Measurements from ENCODE around the gene ZWILCH. TPM values are rescaled to one million over a fixed set of nuclear protein-coding genes. Genes with fewer than 3 reads are reported as not detected.

Gene ZWILCH
- total RNA-seq, 4 donors from 2014 or later = 2.9 to 6.0 (median 4.5) TPM

DNA sequence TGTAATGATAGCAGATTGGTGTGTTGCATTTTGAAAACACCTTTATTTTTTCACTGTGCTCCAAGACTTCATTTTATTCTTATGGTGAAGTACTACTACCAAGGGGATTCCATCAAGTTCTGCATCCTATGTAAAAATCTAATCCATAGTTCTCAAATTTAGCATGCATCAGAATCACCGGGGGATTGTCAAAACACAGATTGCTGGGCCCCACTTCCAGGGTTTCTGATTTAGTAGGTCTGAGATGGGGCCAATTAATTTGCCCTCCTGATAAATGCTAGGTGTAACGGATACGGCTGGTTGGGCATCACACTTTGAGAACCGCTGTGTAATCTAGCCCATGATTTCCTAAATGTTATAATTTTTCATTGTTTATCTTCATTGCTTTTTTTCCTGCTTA, 692 bp downstream of the ZWILCH start:
- TF ChIP-seq, protein P1, sequence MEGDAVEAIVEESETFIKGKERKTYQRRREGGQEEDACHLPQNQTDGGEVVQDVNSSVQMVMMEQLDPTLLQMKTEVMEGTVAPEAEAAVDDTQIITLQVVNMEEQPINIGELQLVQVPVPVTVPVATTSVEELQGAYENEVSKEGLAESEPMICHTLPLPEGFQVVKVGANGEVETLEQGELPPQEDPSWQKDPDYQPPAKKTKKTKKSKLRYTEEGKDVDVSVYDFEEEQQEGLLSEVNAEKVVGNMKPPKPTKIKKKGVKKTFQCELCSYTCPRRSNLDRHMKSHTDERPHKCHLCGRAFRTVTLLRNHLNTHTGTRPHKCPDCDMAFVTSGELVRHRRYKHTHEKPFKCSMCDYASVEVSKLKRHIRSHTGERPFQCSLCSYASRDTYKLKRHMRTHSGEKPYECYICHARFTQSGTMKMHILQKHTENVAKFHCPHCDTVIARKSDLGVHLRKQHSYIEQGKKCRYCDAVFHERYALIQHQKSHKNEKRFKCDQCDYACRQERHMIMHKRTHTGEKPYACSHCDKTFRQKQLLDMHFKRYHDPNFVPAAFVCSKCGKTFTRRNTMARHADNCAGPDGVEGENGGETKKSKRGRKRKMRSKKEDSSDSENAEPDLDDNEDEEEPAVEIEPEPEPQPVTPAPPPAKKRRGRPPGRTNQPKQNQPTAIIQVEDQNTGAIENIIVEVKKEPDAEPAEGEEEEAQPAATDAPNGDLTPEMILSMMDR (IDR thresholded peaks at IDR 0.05; ENCODE audit: low read depth) = no peak

DNA sequence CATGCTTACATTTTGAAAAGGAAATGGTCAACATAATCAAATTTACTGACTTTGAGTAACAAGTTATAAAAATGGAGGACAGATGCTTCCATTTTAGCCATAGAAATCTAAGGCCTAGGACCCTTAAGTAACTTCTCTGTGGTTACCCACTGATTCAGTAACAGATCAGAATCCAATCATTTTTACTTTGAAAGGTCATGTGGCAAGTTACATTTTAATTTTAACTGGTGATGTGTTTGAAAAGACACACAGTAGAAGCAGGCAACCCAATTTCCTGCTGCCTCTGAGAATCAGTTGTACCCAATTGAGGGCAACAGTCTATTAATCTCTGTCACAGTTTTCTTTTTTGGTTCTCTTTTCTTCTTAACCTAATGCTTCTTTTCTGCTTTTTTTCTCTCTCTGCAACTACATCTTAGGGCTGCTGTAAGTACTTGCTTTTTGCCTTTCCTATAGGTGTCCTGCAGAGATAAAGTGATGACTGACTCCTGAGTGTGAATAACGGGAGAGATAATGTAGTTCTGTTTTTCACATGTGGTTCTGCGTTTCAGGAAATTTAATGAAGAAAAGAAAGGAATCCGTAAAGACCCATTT, 3.3 kb downstream of the ZWILCH start:
- TF ChIP-seq, protein P1 (IDR thresholded peaks at IDR 0.05; ENCODE audit: low read depth) = no peak

DNA sequence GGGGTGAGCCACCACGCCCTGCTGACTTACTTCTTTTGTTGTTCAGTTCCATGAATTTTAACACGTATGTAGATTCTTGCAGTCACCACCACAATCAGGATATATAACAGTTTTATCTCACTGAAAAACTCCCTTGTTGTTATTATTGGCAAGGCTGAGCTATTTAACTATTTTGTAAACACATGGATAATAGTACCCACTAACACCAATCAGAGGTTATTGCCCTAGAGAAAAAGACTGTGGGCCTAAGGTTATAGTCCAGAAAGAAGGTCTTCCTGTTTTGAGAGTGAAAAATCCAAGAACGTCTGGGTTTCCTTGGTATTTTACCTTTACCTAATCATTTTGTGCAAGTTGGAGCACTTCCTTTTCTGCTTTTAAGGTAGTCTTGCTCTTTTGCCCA, 9.5 kb downstream of the ZWILCH start:
- TF ChIP-seq, protein P1 (IDR thresholded peaks at IDR 0.05; ENCODE audit: low read depth) = no peak

DNA sequence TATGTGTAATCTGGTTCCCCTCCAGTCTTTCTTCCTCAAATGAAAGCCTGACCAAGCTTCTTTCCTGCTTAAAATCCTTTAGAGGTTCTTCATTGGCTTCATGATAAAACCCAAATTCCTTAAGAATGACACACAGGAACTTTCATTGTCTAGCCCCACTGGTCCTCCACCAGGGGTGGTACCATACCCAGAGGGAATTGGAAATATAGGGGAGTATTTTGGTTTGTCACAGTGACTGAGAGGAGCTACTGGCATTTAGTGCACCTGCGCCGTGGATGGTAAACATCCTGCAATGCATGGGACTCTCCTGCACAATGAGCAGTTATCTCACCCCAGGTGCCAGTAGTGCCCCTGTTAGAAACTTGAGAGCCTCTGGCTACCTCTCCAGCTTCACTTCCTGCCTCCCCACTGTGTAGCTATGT, 10.8 kb downstream of the ZWILCH start:
- TF ChIP-seq, protein P1 (IDR thresholded peaks at IDR 0.05; ENCODE audit: low read depth) = no peak

DNA sequence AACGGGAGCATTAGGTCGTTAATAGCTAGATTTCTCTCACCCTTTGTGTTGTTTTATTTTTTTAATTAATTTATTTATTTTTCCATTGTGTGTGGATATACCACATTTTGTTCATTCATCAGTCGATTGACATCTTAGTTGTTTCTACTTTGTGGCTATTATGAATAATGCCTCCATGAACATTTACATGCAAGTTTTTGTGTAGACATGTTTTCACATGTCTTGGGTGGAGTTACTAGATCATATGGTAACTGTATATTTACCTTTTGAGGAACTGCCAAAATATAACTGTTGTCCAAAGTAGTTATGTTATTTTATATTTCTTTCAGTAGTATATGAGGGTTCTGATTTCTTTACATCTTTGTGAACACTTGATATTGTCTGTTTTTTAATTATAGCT, 18.8 kb downstream of the ZWILCH start:
- TF ChIP-seq, protein P1 (IDR thresholded peaks at IDR 0.05; ENCODE audit: low read depth) = no peak

GRCh38 chr15:66524838-66525237, 19.7 kb downstream of the ZWILCH start:
- TF ChIP-seq, protein P1 (IDR thresholded peaks at IDR 0.05; ENCODE audit: low read depth) = no peak

DNA sequence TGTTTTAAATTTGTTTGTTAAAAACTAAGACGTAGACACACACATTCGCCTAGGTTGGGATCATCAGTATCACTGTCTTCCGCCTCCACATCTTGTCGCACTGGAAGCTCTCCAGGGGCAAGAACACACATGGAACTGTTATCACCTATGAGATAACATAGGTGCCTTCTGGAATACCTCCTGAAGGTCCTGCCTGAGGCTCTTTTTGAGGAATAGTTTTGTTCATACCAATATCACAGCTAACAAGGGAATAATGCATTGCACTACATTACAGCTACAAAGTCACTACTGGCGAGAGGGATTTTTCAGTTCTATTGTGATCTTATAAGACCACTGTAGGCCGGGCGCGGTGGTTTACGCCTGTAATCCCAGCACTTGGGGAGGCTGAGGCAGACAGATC, 29.9 kb downstream of the ZWILCH start:
- TF ChIP-seq, protein P1 (IDR thresholded peaks at IDR 0.05; ENCODE audit: low read depth) = no peak
